ENCODE data around the gene PAQR5.

- TF ChIP-seq CTCF (IDR thresholded peaks at IDR 0.05) (no peak), POLR2A (IDR thresholded peaks at IDR 0.05) (no peak)
Observed at GRCh38 chr15:69369631-69370030, 70.9 kb downstream of the PAQR5 start.

Measured in body of pancreas (tissue), 4 donors.